AG04450 (cell line): ENCODE results near the gene PLXNB1. TPM values are rescaled to one million over a fixed set of nuclear protein-coding genes. Genes with fewer than 3 reads are reported as not detected.
"Not testable (repeated sequence)": the region's sequence is repeated elsewhere in the genome, so short reads cannot be mapped to it uniquely, and the experiment has no call there.

ENCODE experiments used
- CTCF ChIA-PET: fragments of 300-600, 350-600 bp; formaldehyde crosslinking; extraction: SDS; loops from one replicate; lab custom pipeline; 2022; ENCODE audit warnings: antibody characterized with exemption, inconsistent platforms; lab: Charles Lee
- POLR2A ChIA-PET: fragments of 350-600 bp; formaldehyde crosslinking; extraction: SDS; loops from one replicate; lab custom pipeline; 2021; ENCODE audit warnings: antibody characterized with exemption, inconsistent platforms; lab: Yijun Ruan, JAX
- DNase-seq: peaks from one replicate; pipeline ENCODE4 v3.0.0-alpha.2; 2011; ENCODE audit warnings: low read depth, low spot score
- H3K27ac ChIP-seq: one replicate; pipeline ENCODE4 v1.5.1; 2012; ENCODE audit warnings: low read depth, low read length, control low read depth
- H3K27me3 ChIP-seq: one replicate; pipeline ENCODE4 v1.6.0; 2012; ENCODE audit warnings: low read length; ENCODE audit not compliant: control insufficient read depth, insufficient read depth
- H3K4me3 ChIP-seq: 2 replicates; pipeline ENCODE4 v1.5.1; 2011; ENCODE audit warnings: mild to moderate bottlenecking, low read depth, low read length, control low read depth
- H3K9me3 ChIP-seq: 2 replicates; pipeline ENCODE4 v1.5.1; 2012; ENCODE audit warnings: low read length; ENCODE audit not compliant: control insufficient read depth, insufficient read depth
- polyA plus RNA-seq: library from polyadenylated mRNA; depleted of rRNA; stranded (reverse); fragments of >200 nt; gene quantifications from 2 replicates; pipeline ENCODE4 v1.2.3, GENCODE V29; 2011
- TF ChIP-seq, protein P1 (sequence below): IDR thresholded peaks from 2 replicates; pipeline ENCODE4 v1.5.1; 2011; ENCODE audit warnings: low read depth, low read length, control low read depth, inconsistent platforms

PLXNB1 gene
- polyA plus RNA-seq, 1 experiment = 13.4 TPM

DNA sequence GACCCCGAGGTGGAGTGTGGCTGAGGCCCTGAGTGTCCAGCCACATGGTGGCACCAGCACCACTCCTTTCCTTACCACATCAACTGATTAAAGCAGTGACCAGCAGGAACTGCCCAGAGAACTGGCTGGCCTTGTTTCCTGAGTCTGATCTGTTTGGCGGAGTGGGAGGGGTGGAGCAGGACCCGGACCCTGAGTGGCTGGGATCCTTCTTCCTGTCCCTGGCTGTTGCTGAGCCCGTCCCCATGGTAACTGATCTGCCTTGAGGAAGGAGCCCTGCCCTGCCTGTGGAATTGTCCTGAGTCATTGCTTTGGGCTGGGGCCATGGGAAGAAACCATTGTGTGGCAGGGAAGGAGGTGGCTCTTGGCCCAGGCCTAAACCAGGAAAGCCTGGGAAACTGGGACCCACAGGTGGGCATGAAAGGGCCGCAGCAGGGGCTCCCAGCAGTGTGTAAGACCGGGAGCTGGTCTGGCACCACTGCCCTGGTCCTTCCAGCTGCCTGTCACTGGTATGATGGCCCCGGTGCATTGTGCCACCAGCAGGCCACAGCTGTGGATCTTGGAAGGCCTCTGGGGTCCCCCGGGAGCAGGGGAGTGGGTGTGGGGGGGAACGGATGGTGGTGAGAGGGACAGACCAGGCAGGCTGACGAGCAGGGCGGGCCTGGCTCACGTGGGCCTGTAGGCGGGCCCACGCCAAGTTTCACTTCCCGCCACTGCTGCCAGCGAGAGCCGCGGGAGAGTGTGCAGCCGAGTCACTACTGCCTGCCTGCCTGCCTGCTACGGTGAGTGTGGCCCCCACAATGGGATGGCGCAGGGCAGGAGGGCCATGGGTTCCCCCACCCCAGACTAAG lies 35.9 kb upstream of the PLXNB1 start:
- H3K27ac ChIP-seq = peak overlapping the region; percentile 100
- ChIA-PET CTCF (interaction anchor here (1.3 to 1.8 kb wide), 3 partner anchors 79 to 88 kb away, joined by 3 to 6 read pairs (median 3); no protein-coding TSS in a partner anchor), POLR2A (interaction anchor here (1.7 kb wide), 2 partner anchors 76 to 84 kb away, joined by 3 to 6 read pairs; no protein-coding TSS in a partner anchor)
- peak; percentile 98 for DNase-seq
- no peaks in the 10 kb centered on the region for H3K27me3 ChIP-seq
- no peaks in the 10 kb centered on the region for H3K9me3 ChIP-seq
- TF ChIP-seq, protein P1, sequence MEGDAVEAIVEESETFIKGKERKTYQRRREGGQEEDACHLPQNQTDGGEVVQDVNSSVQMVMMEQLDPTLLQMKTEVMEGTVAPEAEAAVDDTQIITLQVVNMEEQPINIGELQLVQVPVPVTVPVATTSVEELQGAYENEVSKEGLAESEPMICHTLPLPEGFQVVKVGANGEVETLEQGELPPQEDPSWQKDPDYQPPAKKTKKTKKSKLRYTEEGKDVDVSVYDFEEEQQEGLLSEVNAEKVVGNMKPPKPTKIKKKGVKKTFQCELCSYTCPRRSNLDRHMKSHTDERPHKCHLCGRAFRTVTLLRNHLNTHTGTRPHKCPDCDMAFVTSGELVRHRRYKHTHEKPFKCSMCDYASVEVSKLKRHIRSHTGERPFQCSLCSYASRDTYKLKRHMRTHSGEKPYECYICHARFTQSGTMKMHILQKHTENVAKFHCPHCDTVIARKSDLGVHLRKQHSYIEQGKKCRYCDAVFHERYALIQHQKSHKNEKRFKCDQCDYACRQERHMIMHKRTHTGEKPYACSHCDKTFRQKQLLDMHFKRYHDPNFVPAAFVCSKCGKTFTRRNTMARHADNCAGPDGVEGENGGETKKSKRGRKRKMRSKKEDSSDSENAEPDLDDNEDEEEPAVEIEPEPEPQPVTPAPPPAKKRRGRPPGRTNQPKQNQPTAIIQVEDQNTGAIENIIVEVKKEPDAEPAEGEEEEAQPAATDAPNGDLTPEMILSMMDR = peak; percentile 67
- peak overlapping the region; percentile 66 for H3K4me3 ChIP-seq

DNA sequence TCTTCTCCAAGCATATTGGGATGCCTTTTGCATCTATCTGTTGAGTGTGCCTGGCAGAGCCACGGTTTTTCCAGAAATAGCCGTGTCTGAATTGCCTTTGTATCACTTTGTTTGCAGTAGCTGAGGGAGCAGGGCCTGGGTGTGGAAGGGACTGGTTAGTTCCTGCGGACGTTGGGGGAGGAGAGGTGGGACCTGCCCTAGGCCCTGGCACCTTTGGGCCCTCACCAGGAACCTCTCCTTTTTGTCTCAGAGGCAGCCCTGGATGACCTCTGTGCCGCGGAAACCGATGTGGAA lies 35.3 kb upstream of the PLXNB1 start:
- H3K27me3 ChIP-seq = no peaks in the 10 kb centered on the region
- TF ChIP-seq, protein P1 = no peak
- no peak for DNase-seq
- CTCF ChIA-PET = interaction anchor here (0.6 to 2.1 kb wide), 4 partner anchors 80 to 88 kb away, joined by 3 to 15 read pairs (median 3); no protein-coding TSS in a partner anchor
- no peaks in the 10 kb centered on the region for H3K9me3 ChIP-seq
- POLR2A ChIA-PET = interaction anchor here (1.7 kb wide), 1 partner anchor 84 kb away, joined by 6 read pairs; no protein-coding TSS in a partner anchor
- peak overlapping the region; percentile 100 for H3K27ac ChIP-seq
- H3K4me3 ChIP-seq = no peak overlapping the region

DNA sequence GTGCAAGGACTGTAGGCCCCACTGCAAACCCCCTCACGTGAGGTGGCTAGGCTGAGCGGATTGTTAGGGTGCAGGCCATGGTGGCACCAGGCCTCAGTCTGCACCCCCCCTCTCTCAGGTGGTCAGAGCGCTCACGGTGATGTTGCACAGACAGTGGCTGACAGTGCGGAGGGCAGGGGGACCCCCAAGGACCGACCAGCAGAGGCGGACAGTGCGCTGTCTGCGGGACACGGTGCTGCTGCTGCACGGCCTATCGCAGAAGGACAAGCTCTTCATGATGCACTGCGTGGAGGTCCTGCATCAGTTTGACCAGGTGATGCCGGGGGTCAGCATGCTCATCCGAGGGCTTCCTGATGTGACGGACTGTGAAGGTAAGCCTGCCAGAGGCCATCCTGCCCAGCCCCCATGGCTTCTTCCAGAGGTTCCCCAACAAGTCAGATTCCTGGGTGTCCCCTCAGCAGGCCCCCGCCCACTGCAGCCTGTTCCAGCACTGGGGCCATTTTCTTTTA lies 34.9 kb upstream of the PLXNB1 start:
- Histone ChIP-seq H3K27ac (peak overlapping the region; percentile 100), H3K27me3 (no peaks in the 10 kb centered on the region), H3K4me3 (no peak overlapping the region), H3K9me3 (no peaks in the 10 kb centered on the region)
- DNase-seq = no peak
- CTCF ChIA-PET = interaction anchor here (0.6 to 2.1 kb wide), 5 partner anchors 29 to 89 kb away, joined by 3 to 15 read pairs (median 3); no protein-coding TSS in a partner anchor
- TF ChIP-seq, protein P1 = no peak
- POLR2A ChIA-PET = interaction anchor here (1.1 kb wide), 1 partner anchor 18 kb away, joined by 3 read pairs; the partner anchor contains the start of gene ATRIP

DNA sequence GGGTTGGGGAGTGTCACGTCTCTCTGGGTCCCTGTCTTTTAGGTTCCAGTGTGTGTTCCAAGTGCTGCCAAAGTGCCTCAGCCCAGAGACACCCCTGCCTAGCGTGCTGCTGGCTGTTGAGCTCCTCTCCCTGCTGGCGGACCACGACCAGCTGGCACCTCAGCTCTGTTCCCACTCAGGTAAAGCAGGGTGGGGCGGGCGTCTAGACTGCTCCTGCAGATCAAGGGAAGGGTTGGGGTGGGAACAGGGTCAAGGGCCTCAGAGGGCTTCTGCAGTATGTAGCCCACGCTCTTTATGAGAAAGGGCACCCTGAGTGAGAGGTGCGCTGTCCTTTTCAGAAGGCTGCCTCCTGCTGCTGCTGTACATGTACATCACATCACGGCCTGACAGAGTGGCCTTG lies 33.8 kb upstream of the PLXNB1 start:
- Histone ChIP-seq H3K9me3 (no peaks in the 10 kb centered on the region), H3K4me3 (no peak overlapping the region), H3K27ac (no peak overlapping the region), H3K27me3 (no peaks in the 10 kb centered on the region)
- ChIA-PET CTCF (interaction anchor here (0.5 to 2.1 kb wide), 3 partner anchors 28 to 439 kb away, joined by 3 to 15 read pairs (median 3); no protein-coding TSS in a partner anchor), POLR2A (no interaction called here)
- DNase-seq = no peak
- TF ChIP-seq, protein P1 = no peak

DNA sequence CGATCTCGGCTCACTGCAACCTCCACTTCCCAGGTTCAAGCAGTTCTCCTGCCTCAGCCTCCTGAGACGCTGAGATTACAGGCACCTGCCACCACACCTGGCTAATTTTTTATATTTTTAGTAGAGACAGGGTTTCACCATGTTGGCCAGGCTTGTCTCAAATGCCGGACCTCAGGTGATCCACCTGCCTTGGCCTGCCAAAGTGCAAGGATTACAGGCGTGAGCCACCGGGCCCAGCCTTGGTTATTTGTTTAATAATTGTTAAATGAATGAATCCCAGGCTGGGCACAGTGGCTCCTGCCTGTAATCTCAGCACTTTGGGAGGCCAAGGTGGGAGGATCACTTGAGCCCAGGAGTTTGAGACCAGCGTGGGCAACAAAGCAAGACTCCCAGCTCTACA lies 31.9 kb upstream of the PLXNB1 start:
- H3K4me3 ChIP-seq, H3K9me3 ChIP-seq, POLR2A ChIA-PET, H3K27me3 ChIP-seq, H3K27ac ChIP-seq, DNase-seq, CTCF ChIA-PET: not testable (repeated sequence)
